GM12891 (cell line): Measurements from ENCODE around the gene LRRC40.

ENCODE experiments used
- POLR2A ChIP-seq: IDR thresholded peaks from 2 replicates; pipeline ENCODE4 v1.6.1; 2011; ENCODE audit warnings: low read depth, low read length, control low read depth
- TAF1 ChIP-seq: IDR thresholded peaks from 2 replicates; pipeline ENCODE4 v1.6.1; 2011; ENCODE audit warnings: low read depth, low read length, control low read depth

GRCh38 chr1:70210820-70211219 is 5.4 kb upstream of the LRRC40 start:
- no peak for TF ChIP-seq TAF1
- TF ChIP-seq POLR2A, result no peak
